PC-3 (cell line): ENCODE measurements around the gene TLR7. TPM values are rescaled to one million over a fixed set of nuclear protein-coding genes. Genes with fewer than 3 reads are reported as not detected.

Source experiments
- ATAC-seq: fragments of 200-7000 bp; cut with Tn5 transposase; 2 replicates; pipeline ENCODE4 v1.9.1; 2020; ENCODE audit warnings: mild to moderate bottlenecking, moderate library complexity
- BruUV-seq: library from RNA; stranded (reverse); fragments of 400-500 nt; replicated peaks from 2 replicates; lab custom pipeline; 2021; lab: Mats Ljungman, UMichigan
- CTCF ChIA-PET: fragments of 300-600 bp; sonication (Branson Sonifier 250); formaldehyde crosslinking; loops from one replicate; lab custom pipeline; 2022; ENCODE audit warnings: antibody characterized with exemption; lab: Charles Lee
- POLR2A ChIA-PET: fragments of 300-600 bp; sonication (Branson Sonifier 250); formaldehyde crosslinking; loops from one replicate; lab custom pipeline; 2022; ENCODE audit warnings: antibody characterized with exemption; ENCODE audit not compliant: unreplicated experiment; lab: Charles Lee
- DNase-seq: peaks from one replicate; pipeline ENCODE4 v3.0.0-alpha.2; 2015
- H2AFZ ChIP-seq: fragments of 300-600 bp; sonication (generic); 2 replicates; pipeline ENCODE4 v1.6.0; 2016; ENCODE audit warnings: antibody characterized with exemption, low read length
- H3F3A ChIP-seq: fragments of 300-600 bp; sonication (generic); one replicate; pipeline ENCODE4 v1.6.0; 2017; ENCODE audit warnings: antibody characterized with exemption, low read length, control low read depth, mild to moderate bottlenecking; ENCODE audit not compliant: unreplicated experiment
- H3K27ac ChIP-seq: fragments of 300-600 bp; sonication (generic); 2 replicates; pipeline ENCODE4 v1.5.1; 2016; ENCODE audit warnings: mild to moderate bottlenecking, low read length
- H3K27me3 ChIP-seq: fragments of 300-600 bp; sonication (generic); 2 replicates; pipeline ENCODE4 v1.6.1; 2016; ENCODE audit warnings: low read length, mixed read lengths
- H3K36me3 ChIP-seq: fragments of 300-600 bp; sonication (generic); 2 replicates; pipeline ENCODE4 v1.6.1; 2016; ENCODE audit warnings: low read depth, mixed run types, low read length, mixed read lengths
- H3K4me1 ChIP-seq: fragments of 300-600 bp; sonication (generic); 2 replicates; pipeline ENCODE4 v1.5.1; 2016; ENCODE audit warnings: low read length; ENCODE audit not compliant: insufficient read depth
- H3K4me2 ChIP-seq: fragments of 300-600 bp; sonication (generic); 2 replicates; pipeline ENCODE4 v1.6.0; 2016; ENCODE audit warnings: low read length
- H3K4me3 ChIP-seq: fragments of 300-600 bp; sonication (generic); 2 replicates; pipeline ENCODE4 v1.5.1; 2016; ENCODE audit warnings: mild to moderate bottlenecking, low read length, mixed read lengths
- H3K79me2 ChIP-seq: fragments of 300-600 bp; sonication (generic); 2 replicates; pipeline ENCODE4 v1.6.1; 2017; ENCODE audit warnings: low read length, mixed read lengths
- H3K9ac ChIP-seq: fragments of 300-600 bp; sonication (generic); 2 replicates; pipeline ENCODE4 v1.6.0; 2016; ENCODE audit warnings: mild to moderate bottlenecking, low read length
- H3K9me2 ChIP-seq: fragments of 300-600 bp; sonication (generic); replicated peaks from 2 replicates; pipeline ENCODE4 v1.6.1; 2016; ENCODE audit warnings: mixed run types, low read length, mixed read lengths
- H3K9me3 ChIP-seq: fragments of 300-600 bp; sonication (generic); 2 replicates; pipeline ENCODE4 v1.6.1; 2016; ENCODE audit warnings: low read length, mixed read lengths
- H4K20me1 ChIP-seq: fragments of 300-600 bp; sonication (generic); 2 replicates; pipeline ENCODE4 v1.6.1; 2016; ENCODE audit warnings: low read length, mixed read lengths
- CTCF ChIP-seq: fragments of 300-600 bp; sonication (generic); conservative IDR thresholded peaks from 2 replicates; pipeline ENCODE4 v1.5.1; 2017; ENCODE audit warnings: antibody characterized with exemption, low read depth, mild to moderate bottlenecking, low read length
- EZH2 ChIP-seq: fragments of 300-600 bp; sonication (generic); IDR thresholded peaks from one replicate; pipeline ENCODE4 v1.6.1; 2017; ENCODE audit warnings: antibody characterized with exemption, mild to moderate bottlenecking, low read length; ENCODE audit not compliant: unreplicated experiment
- EZH2phosphoT487 ChIP-seq: fragments of 300-600 bp; sonication (generic); IDR thresholded peaks from 2 replicates; pipeline ENCODE4 v1.6.1; 2018; ENCODE audit warnings: mild to moderate bottlenecking, antibody characterized with exemption, low read length, borderline replicate concordance
- intact Hi-C: fragments of 100-400 bp; cut with micrococcal nuclease; formaldehyde crosslinking; loops from 2 replicates; pipeline ENCODE4 v1.9.0; 2023
- total RNA-seq: library from RNA; depleted of rRNA; stranded (reverse); fragments of >200 nt; gene quantifications from 2 replicates; pipeline ENCODE4 v1.2.3, GENCODE V29; 2014

The TLR7 gene
- total RNA-seq, 1 experiment from 2014 or later: not detected

- no peak overlapping the region for H2AFZ ChIP-seq
- no peaks in the 10 kb centered on the region for H4K20me1 ChIP-seq
- H3K9me3 ChIP-seq: no peaks in the 10 kb centered on the region
- H3K79me2 ChIP-seq: no peaks in the 10 kb centered on the region
- no peaks in the 10 kb centered on the region for H3K9me2 ChIP-seq
- H3K4me3 ChIP-seq: no peak overlapping the region
- intact Hi-C loops: no loop called here
- no peak for ATAC-seq
- ChIA-PET CTCF (no interaction called here), POLR2A (no interaction called here)
- H3K9ac ChIP-seq: no peak overlapping the region
- no peaks in the 10 kb centered on the region for H3K36me3 ChIP-seq
- H3F3A ChIP-seq: no peaks in the 10 kb centered on the region
- DNase-seq: no peak
- H3K27ac ChIP-seq: no peak overlapping the region
- no TSS peak for BruUV-seq
- no peaks in the 10 kb centered on the region for H3K27me3 ChIP-seq
- H3K4me1 ChIP-seq: peaks cover 1% of the 10 kb centered on the region
- H3K4me2 ChIP-seq: no peak overlapping the region
- no peak for TF ChIP-seq CTCF
- no peak for TF ChIP-seq EZH2
- TF ChIP-seq EZH2phosphoT487: no peak
Observed at GRCh38 chrX:12843061-12843667, 23.7 kb upstream of the TLR7 start.

- POLR2A ChIA-PET: no interaction called here
- ATAC-seq (no peak), DNase-seq (no peak)
- H3K9me3 ChIP-seq: no peaks in the 10 kb centered on the region
- intact Hi-C loops: no loop called here
- peaks cover 5% of the 10 kb centered on the region for H3K4me1 ChIP-seq
- CTCF ChIA-PET: no interaction called here
- H3K9ac ChIP-seq: no peak overlapping the region
- no peaks in the 10 kb centered on the region for H3K9me2 ChIP-seq
- no peak overlapping the region for H3K4me2 ChIP-seq
- H3K4me3 ChIP-seq: no peak overlapping the region
- H4K20me1 ChIP-seq: no peaks in the 10 kb centered on the region
- no peaks in the 10 kb centered on the region for H3K79me2 ChIP-seq
- no peaks in the 10 kb centered on the region for H3F3A ChIP-seq
- H3K27ac ChIP-seq: no peak overlapping the region
- no peaks in the 10 kb centered on the region for H3K27me3 ChIP-seq
- no TSS peak for BruUV-seq
- TF ChIP-seq EZH2 (no peak), CTCF (no peak), EZH2phosphoT487 (no peak)
- no peak overlapping the region for H2AFZ ChIP-seq
- no peaks in the 10 kb centered on the region for H3K36me3 ChIP-seq
Observed at GRCh38 chrX:12843668-12844279, 23.1 kb upstream of the TLR7 start.

DNA sequence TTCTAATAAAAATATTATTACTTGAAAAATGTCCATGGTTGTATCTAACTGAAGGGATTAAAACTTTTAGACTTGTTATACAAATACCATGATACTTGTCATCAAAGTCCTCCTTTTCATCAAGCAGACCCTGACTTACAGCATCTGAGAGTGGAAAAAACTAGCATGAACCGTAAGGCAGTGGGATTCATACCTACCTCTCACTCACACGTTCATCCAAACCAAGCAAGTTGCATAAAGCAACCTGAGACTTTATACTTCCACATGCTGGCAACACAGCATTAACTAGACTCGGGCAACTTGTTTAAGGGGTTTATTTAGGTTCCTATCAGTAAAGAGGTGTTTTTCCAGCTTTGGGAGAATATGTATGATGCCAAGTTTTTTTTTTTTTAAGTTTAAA is 22.6 kb upstream of the TLR7 start:
- BruUV-seq: no TSS peak
- intact Hi-C loops: no loop called here
- POLR2A ChIA-PET: no interaction called here

More for the DNA sequence above, 22.6 kb upstream of the TLR7 start:
- no peak overlapping the region for H3K4me2 ChIP-seq
- DNase-seq (no peak), ATAC-seq (no peak)
- no peak overlapping the region for H3K9ac ChIP-seq
- H3K9me3 ChIP-seq: no peaks in the 10 kb centered on the region
- no peaks in the 10 kb centered on the region for H3K79me2 ChIP-seq
- H3F3A ChIP-seq: no peaks in the 10 kb centered on the region
- no peak overlapping the region for H3K27ac ChIP-seq
- TF ChIP-seq EZH2 (no peak), EZH2phosphoT487 (no peak), CTCF (no peak)
- H3K4me1 ChIP-seq: peaks cover 5% of the 10 kb centered on the region
- CTCF ChIA-PET: no interaction called here
- no peaks in the 10 kb centered on the region for H4K20me1 ChIP-seq
- H3K9me2 ChIP-seq: no peaks in the 10 kb centered on the region
- no peaks in the 10 kb centered on the region for H3K36me3 ChIP-seq
- H2AFZ ChIP-seq: no peak overlapping the region
- H3K27me3 ChIP-seq: no peaks in the 10 kb centered on the region
- H3K4me3 ChIP-seq: no peak overlapping the region
